Breast epithelium (tissue), 3 donors: ENCODE measurements around the gene PER2.

Source experiments
- CTCF ChIP-seq, 3 donors: fragments of 450-650 bp; IDR thresholded peaks; one replicate each; pipeline ENCODE4 v1.5.1; 2016 to 2017; ENCODE audit warnings: antibody characterized with exemption in 3 of 3, mild to moderate bottlenecking in 3 of 3, moderate library complexity in 3 of 3
- POLR2A ChIP-seq: fragments of 450-650 bp; IDR thresholded peaks from one replicate; pipeline ENCODE4 v1.6.1; 2016; ENCODE audit warnings: antibody characterized with exemption, mild to moderate bottlenecking, moderate library complexity

- TF ChIP-seq POLR2A (no peak), CTCF (IDR thresholded peaks at IDR 0.05) (no peak)
Measured at GRCh38 chr2:238240757-238241711, 47.4 kb downstream of the PER2 start.
